Esophagus mucosa (tissue), 1 donor: ENCODE data around the gene PKP1. TPM values are rescaled to one million over a fixed set of nuclear protein-coding genes. Genes with fewer than 3 reads are reported as not detected.
A peak's percentile ranks its signal among the peaks of the same experiment; 100 is the strongest.

ENCODE experiments used
- ATAC-seq: fragments of 200-7000 bp; cut with Tn5 transposase; one replicate; pipeline ENCODE4 v1.9.1; 2020
- total RNA-seq: library from RNA; stranded (reverse); gene quantifications from one replicate; pipeline ENCODE4 v1.2.4, GENCODE V29; 2023
- donor health status: DM: yes; HTN: yes; CAD: no.

Gene PKP1
- total RNA-seq, 1 donor from 2014 or later = 608 TPM

DNA sequence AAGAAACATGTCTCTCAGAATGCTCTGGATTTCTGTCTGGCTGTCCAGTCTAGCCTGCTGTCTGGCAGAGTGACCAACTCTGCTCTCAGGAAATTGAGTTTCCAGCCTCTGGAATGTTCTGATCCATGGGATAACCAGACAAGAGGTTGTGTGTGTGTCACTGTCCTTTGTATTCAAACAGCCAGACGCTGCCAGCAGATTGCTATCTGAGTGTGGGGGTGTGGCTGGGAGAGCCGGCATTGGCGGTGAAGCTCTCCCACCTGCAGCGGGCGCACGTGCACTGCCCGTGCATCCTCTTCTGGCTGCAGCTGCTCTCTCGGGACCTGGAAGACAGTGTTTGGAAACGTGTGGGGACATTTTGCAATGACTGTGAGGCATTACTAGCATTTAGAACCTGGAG lies 26.1 kb downstream of the PKP1 start:
- ATAC-seq = peak; percentile 17

DNA sequence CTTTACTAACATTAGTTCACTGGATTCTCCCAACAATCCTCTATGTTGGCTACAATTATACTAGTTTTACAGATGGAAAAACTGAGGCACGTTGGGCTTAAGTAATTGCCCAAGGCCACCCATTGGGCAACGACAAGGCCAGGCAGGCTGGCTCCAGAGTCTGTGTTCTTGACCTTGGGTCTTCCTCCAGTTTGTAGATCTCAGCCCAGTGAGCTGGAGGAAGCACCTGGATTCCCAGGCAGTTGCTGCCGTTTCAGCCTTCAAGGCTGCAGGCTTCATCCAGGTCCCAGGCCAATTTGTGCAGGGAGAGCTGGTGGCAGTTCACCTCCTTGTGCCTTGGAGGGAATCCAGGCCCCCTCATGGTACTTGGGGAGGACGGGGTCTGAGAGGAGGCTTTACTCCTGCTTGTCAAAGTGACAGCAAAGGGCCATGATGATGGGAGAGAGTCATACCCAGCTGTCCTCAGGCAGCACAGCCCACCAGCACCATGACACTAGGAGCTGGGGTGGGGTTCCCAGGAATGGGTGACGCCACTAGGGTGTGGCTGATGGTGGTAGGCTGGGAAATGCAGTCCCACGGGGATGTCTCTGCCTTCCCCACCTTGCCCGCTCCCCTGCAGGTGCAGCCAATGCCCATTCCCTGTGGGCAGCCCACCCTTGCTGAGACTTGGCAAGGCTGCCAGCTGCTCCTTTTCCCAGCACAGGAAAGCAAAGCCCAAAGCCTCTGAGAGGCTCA lies 27.1 kb downstream of the PKP1 start:
- ATAC-seq = peak; percentile 48

GRCh38 chr1:201310986-201311355 lies 27.7 kb downstream of the PKP1 start:
- peak; percentile 34 for ATAC-seq

DNA sequence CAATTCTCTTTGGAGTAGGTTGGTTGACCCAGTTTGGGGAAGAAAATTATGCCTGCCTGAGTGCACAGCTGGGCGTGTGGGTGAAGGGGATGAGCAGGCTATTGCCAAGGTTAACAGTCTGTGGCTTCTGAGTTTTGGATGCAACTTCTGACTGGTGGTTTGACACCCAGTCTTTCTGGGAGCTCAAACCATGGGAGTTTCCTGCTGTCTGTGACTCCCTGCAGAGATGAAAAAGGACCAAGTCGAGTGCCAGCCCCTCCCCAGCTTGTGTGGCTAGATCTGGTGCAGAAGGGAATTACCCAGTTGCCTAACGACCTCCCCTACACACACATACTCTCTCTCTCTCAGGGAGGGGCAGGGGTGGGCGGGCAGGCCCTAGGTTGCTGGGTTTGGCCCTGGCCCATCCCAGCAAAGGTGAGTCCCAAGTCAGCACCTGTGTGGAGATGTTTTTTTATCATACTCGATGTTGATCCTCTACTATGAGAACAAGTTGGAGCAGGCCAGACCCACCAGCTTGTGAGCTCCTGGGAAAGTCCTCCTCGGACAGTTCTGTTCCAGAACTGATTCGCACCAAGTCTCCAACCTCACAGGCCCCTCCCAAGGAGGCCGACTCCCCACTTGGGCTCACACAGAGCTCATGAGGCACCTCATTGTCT lies 28.2 kb downstream of the PKP1 start:
- peak; percentile 60 for ATAC-seq

- no peak for ATAC-seq
Measured at GRCh38 chr1:201312298-201312697, 29.0 kb downstream of the PKP1 start.

- ATAC-seq = no peak
Measured at GRCh38 chr1:201313086-201313485, 29.8 kb downstream of the PKP1 start.

DNA sequence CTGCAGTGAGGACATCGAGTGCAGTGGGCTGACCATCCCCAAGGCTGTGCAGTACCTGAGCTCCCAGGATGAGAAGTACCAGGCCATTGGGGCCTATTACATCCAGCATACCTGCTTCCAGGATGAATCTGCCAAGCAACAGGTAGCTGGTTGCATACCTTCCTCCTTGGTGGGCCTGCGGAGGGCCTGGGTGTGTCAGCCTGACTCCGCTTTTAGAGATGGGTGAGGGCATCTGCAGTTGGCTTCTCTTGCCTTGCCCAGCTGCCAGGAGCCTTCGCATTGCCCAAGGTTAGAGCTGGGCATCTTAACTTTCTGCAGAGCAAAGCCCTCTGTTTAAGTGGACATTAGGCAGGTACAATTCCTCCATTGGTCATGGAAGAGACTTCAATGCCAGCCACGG lies 33.2 kb downstream of the PKP1 start:
- ATAC-seq = no peak

GRCh38 chr1:201317551-201317950 lies 34.2 kb downstream of the PKP1 start:
- no peak for ATAC-seq

DNA sequence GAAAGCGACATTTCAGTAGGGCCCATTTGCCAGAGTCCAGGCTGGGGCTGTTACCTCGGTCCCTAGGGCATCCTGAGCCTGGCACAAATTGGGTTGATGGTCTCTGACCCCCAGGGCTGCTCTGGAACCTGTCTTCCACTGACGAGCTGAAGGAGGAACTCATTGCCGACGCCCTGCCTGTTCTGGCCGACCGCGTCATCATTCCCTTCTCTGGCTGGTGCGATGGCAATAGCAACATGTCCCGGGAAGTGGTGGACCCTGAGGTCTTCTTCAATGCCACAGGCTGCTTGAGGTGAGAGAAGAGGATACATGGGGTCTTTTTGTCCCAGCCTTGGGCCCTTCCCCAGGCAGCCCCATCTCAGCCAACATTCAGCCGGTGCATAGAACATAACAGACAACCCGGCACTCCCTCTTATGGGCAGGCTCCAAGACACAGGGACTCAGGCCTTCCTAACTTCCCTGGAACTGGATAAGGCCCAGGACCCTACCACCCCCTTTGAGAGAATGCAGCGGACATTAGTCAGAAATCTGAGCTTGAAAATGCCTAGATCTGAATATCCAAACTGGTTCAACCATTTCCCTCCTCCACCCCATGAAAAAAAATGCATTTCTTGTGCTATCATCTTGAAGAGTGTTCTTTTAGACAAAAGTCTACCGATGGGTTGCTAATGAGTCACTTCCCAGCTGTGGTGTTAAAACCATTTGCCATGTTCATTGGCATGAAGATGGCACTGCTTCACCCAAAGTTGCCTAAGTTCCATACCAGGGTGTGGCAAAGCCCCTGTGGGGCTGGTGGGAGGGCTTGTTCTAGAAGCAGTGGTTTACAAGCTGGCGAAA lies 35.4 kb downstream of the PKP1 start:
- peak; percentile 49 for ATAC-seq

- ATAC-seq = no peak
Measured at GRCh38 chr1:201319631-201320030, 36.3 kb downstream of the PKP1 start.

DNA sequence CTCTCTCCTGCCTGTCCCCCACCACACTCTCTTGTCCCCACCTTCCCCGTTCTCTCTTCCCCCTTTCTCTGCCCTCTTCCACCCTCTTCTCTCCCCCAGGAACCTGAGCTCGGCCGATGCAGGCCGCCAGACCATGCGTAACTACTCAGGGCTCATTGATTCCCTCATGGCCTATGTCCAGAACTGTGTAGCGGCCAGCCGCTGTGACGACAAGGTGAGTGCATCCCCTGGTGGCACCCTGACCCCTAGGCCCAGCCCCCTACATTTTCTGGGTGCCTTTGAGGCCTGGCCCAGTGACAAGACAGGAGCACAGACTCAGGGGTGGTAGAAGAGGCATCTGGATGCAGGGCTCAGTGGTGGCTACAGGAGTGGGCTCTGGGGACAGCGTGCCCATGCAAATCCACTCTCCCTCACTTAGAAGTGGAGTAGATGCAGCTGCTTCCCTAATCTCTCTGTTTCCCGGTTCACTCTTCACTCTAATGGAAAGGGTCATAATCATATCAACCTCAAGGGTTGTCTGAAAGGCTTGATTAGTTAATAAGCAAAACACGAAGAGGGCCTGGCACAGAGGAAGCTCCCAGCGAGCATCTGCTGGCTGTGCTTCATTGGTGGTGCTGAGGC lies 37.0 kb downstream of the PKP1 start:
- ATAC-seq = no peak

GRCh38 chr1:201321826-201322390 lies 38.6 kb downstream of the PKP1 start:
- no peak for ATAC-seq

- ATAC-seq = no peak
Measured at GRCh38 chr1:201322653-201323510, 39.6 kb downstream of the PKP1 start.

DNA sequence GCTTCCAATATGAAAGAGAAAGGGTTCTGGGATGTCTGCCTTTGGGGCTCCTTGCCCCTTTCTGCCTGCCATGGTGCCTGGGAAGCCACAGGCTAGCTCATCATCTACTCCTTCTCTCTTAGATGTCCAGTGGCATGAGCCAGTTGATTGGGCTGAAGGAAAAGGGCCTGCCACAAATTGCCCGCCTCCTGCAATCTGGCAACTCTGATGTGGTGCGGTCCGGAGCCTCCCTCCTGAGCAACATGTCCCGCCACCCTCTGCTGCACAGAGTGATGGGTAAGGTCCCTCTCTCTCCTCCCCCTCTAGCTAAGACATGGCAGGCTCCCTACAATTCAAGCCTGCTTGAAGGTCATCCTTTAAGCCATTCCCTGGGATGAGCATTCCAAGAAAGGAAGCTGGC lies 41.0 kb downstream of the PKP1 start:
- ATAC-seq = no peak

- ATAC-seq = peak; percentile 1
Measured at GRCh38 chr1:201324821-201325677, 41.7 kb downstream of the PKP1 start.

- ATAC-seq = no peak
Measured at GRCh38 chr1:201325678-201326060, 42.4 kb downstream of the PKP1 start.

DNA sequence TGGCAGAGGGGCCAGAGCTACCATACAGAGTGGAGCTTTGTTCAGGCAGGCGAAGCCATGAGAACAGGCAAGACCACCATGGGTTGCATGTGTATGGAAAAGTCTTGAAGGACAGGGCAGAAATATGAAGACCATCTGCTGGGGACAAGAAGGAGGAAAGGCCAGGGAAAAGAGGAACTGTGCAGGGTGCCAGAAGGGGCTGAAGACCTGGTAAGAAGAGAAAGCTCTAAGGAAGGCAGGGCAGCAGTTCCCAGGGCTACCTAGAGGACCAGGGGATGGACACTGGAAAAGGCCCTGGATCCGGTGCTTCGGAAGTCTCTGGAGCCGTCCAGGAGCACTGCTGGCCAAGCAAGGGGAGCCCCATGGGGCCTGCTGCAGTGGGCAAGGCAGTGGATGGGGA lies 43.4 kb downstream of the PKP1 start:
- ATAC-seq = no peak

GRCh38 chr1:201327687-201328240 lies 44.5 kb downstream of the PKP1 start:
- peak; percentile 76 for ATAC-seq

- no peak for ATAC-seq
Measured at GRCh38 chr1:201328576-201328975, 45.3 kb downstream of the PKP1 start.

DNA sequence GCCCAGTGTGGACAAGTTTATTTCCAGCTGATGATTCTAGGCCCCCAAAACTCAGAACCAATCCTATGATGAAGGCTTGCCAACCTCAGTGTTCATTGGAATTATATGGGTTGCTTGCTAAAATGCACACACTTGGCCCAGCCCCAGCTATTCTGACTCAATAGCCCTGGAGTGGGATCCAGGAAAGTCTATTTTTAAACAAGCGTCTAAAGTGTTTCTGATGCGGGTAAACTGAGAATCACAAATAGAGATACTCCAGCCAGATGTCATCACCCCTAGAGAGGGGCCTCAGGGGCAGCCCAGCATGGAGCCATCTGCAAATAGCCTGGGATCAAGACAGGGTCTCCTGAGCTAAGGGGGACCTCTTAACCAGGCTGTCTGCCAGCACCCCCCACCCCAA lies 46.0 kb downstream of the PKP1 start:
- no peak for ATAC-seq
